ENCODE data around the gene SAMD4A.
A peak's percentile ranks its signal among the peaks of the same experiment; 100 is the strongest.

Gene SAMD4A

GRCh38 chr14:54768501-54769129, 201.7 kb downstream of the SAMD4A start:
- TF ChIP-seq TCF12 (IDR thresholded peaks at IDR 0.05; ENCODE audit: low read depth) (no peak), NFIC (IDR thresholded peaks at IDR 0.05) (no peak), ZBTB7A (IDR thresholded peaks at IDR 0.05; ENCODE audit: low read depth) (no peak), USF1 (IDR thresholded peaks at IDR 0.05) (no peak), EP300 (IDR thresholded peaks at IDR 0.05; ENCODE audit: borderline replicate concordance) (no peak), TAF1 (IDR thresholded peaks at IDR 0.05; ENCODE audit: low read depth) (no peak), MAX (IDR thresholded peaks at IDR 0.05) (no peak), TEAD4 (IDR thresholded peaks at IDR 0.05) (no peak)

- no peak for TF ChIP-seq REST (IDR thresholded peaks at IDR 0.05; ENCODE audit: low read depth)
Measured at GRCh38 chr14:54769951-54770863, 203.3 kb downstream of the SAMD4A start.

- TF ChIP-seq YY1 (IDR thresholded peaks at IDR 0.05; ENCODE audit: low read depth) (no peak), EGR1 (IDR thresholded peaks at IDR 0.05) (no peak), NFIC (IDR thresholded peaks at IDR 0.05) (no peak), ZBTB7A (IDR thresholded peaks at IDR 0.05; ENCODE audit: low read depth) (no peak), CREB1 (IDR thresholded peaks at IDR 0.05; ENCODE audit: low read depth) (no peak), TEAD4 (IDR thresholded peaks at IDR 0.05) (no peak), RAD21 (IDR thresholded peaks at IDR 0.05; ENCODE audit: low read depth) (no peak), CEBPB (IDR thresholded peaks at IDR 0.05) (no peak), FOXM1 (IDR thresholded peaks at IDR 0.05; ENCODE audit: borderline replicate concordance, low read depth) (no peak), REST (IDR thresholded peaks at IDR 0.05; ENCODE audit: low read depth) (no peak), USF1 (IDR thresholded peaks at IDR 0.05) (no peak), TAF1 (IDR thresholded peaks at IDR 0.05; ENCODE audit: low read depth) (no peak), MAX (IDR thresholded peaks at IDR 0.05) (no peak), EP300 (IDR thresholded peaks at IDR 0.05; ENCODE audit: borderline replicate concordance) (no peak), TCF12 (IDR thresholded peaks at IDR 0.05; ENCODE audit: low read depth) (no peak)
Measured at GRCh38 chr14:54771411-54772027, 204.6 kb downstream of the SAMD4A start.

GRCh38 chr14:54772451-54772881, 205.5 kb downstream of the SAMD4A start:
- TF ChIP-seq RAD21 (IDR thresholded peaks at IDR 0.05; ENCODE audit: low read depth) (no peak), FOXM1 (IDR thresholded peaks at IDR 0.05; ENCODE audit: borderline replicate concordance, low read depth) (no peak), YY1 (IDR thresholded peaks at IDR 0.05; ENCODE audit: low read depth) (no peak)

- TF ChIP-seq TAF1 (IDR thresholded peaks at IDR 0.05; ENCODE audit: low read depth), result no peak
- TF ChIP-seq YY1 (IDR thresholded peaks at IDR 0.05; ENCODE audit: low read depth), result peak; percentile 64; the same call in 1 of the 2 replicates
- TF ChIP-seq TCF12 (IDR thresholded peaks at IDR 0.05; ENCODE audit: low read depth), result peak; percentile 74
- peak; percentile 90 for TF ChIP-seq USF1 (IDR thresholded peaks at IDR 0.05)
- TF ChIP-seq NFIC (IDR thresholded peaks at IDR 0.05), result no peak
- no peak for TF ChIP-seq FOXM1 (IDR thresholded peaks at IDR 0.05; ENCODE audit: borderline replicate concordance, low read depth)
- TF ChIP-seq RAD21 (IDR thresholded peaks at IDR 0.05; ENCODE audit: low read depth), result peak; percentile 75
- TF ChIP-seq REST (IDR thresholded peaks at IDR 0.05; ENCODE audit: low read depth), result no peak
- TF ChIP-seq MAX (IDR thresholded peaks at IDR 0.05), result peak; percentile 68
- no peak for TF ChIP-seq CEBPB (IDR thresholded peaks at IDR 0.05)
- peak; percentile 57; the same call in 1 of the 2 replicates for TF ChIP-seq CREB1 (IDR thresholded peaks at IDR 0.05; ENCODE audit: low read depth)
- no peak for TF ChIP-seq EGR1 (IDR thresholded peaks at IDR 0.05)
- peak; percentile 88 for TF ChIP-seq TEAD4 (IDR thresholded peaks at IDR 0.05)
- peak; percentile 78; the same call in 1 of the 2 replicates for TF ChIP-seq EP300 (IDR thresholded peaks at IDR 0.05; ENCODE audit: borderline replicate concordance)
- no peak for TF ChIP-seq ZBTB7A (IDR thresholded peaks at IDR 0.05; ENCODE audit: low read depth)
Measured at GRCh38 chr14:54773171-54774006, 206.5 kb downstream of the SAMD4A start.

Data from Ishikawa (cell line).